Iris pigment epithelial cell (primary cell): ENCODE measurements around the gene RTP2.

Experiments
- DNase-seq: peaks from one replicate; pipeline ENCODE4 v3.0.0-alpha.2; 2011; ENCODE audit warnings: low read depth

Gene RTP2, protein sequence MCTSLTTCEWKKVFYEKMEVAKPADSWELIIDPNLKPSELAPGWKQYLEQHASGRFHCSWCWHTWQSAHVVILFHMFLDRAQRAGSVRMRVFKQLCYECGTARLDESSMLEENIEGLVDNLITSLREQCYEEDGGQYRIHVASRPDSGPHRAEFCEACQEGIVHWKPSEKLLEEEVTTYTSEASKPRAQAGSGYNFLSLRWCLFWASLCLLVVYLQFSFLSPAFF

DNA sequence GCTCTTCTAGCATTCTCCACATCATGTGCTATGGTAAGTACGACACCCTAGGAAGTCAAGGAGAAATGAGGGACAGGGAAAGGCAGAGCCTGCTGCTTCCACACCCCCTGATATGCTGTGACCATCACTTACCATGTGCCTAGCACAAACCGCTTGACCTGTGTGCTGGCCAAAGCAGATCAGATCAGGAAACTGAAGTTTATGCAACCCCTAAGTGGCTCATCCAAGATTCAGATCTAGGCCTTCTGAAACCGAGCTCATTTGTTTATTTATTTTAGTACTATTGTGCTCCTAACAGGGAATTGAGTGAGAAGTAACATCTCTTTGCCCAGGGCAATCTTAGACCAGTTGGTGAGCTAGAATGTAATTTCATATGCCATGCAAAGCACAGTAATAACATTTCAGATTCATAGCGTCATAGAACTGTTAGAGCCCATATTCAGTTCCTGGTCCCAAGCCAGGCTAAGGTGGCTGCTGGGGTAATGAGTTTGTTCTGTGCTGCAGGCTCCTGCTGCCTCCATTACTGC lies at the start of gene RTP2:
RTP2 (minus strand) TSS at position 51 of the 527 bp plus-strand sequence. CDS start 429 bp downstream, outside the sequence.
- DNase-seq: peak; percentile 28

DNA sequence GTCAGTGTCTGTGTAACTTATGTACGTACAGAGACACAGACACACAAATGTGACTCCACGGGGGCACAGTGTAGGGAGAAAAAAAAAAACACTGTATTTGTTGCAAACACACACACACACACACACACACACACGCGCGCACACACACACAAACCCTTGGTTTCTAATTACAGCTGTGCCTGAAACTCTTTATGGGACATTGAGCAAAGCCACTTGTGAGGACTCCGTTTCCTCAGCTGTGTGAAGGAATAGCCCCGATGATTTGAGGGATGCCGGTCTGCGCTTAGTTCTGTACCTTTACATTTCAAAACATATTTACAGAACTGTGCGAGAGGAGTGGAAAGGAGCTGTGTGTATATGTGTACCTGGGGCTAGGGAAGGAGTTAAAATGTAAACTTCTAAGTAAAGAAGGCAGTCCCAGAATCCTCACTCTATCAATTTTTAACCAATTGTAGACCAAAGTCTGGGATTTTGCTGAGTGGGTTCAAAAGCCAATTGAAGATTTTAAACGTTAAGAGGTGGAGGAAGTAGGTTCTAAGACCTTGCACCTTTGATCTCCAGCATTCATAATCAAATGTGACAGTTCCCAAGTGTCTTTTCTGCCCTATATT lies 48.3 kb upstream of the RTP2 start:
- DNase-seq: peak; percentile 27

DNA sequence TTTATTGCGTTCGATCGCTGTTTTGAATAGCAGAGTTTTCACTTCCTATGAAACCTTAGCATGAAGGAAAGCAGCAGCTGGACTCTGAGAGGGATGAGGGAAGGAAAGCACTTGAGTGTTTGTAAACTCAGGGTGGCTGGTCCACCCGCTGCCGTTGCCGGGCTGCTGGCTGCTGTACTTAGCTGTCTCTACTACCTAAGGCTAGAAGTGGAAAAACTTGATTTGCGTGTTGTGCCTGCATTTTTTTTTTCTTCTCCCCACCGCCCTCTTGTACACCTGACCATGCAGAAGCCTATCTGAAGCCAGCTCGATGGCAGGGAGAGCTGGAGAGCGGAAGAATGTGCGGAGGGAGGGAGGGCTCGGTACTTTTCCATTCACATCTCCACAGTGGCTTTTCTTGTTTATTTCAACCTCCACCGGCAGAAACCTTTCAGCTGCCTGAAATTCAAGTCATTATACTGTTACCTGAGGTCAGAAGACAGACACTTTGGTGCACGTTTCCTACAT lies 47.7 kb upstream of the RTP2 start:
- DNase-seq: peak; percentile 49

DNA sequence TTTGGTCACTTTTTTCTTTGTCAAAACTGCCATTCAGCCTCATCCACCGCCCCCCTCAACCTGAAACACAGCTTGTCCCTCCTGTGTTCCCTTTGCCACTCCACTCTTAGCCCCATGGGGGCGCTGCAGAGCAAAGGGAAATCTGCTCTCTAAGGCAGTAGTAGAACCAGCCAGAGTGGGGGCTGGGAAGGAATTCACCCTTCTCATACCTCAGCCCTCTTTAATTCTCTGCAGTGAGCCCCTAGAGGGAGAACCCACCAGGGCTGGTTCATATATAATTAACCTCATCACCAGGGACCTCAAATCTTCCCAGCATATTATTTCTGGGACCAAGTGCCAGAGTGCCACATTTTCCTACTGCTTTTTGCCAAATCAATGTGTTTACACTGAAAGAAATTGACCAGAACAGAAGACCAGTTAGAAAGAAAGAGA lies 45.7 kb upstream of the RTP2 start:
- DNase-seq: peak; percentile 76

DNA sequence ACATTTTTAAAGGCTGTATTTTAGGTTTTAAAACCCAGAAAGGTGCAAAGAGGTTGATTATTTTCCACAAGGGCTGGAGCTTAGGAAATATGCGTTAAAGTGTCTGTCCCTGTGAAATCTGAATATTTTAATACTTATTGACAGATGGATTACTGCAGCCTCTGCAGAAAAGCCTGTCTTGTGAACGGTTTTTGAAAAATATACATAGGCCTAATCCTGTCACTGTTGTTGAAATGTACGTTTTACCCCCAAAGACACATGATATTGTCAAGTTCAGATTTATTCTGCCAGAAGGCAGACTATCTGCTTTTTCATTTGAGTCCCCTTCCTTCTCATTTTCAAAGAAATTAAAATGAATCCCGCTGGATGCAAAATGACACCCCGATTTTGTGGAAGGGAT lies 45.1 kb upstream of the RTP2 start:
- DNase-seq: no peak

DNA sequence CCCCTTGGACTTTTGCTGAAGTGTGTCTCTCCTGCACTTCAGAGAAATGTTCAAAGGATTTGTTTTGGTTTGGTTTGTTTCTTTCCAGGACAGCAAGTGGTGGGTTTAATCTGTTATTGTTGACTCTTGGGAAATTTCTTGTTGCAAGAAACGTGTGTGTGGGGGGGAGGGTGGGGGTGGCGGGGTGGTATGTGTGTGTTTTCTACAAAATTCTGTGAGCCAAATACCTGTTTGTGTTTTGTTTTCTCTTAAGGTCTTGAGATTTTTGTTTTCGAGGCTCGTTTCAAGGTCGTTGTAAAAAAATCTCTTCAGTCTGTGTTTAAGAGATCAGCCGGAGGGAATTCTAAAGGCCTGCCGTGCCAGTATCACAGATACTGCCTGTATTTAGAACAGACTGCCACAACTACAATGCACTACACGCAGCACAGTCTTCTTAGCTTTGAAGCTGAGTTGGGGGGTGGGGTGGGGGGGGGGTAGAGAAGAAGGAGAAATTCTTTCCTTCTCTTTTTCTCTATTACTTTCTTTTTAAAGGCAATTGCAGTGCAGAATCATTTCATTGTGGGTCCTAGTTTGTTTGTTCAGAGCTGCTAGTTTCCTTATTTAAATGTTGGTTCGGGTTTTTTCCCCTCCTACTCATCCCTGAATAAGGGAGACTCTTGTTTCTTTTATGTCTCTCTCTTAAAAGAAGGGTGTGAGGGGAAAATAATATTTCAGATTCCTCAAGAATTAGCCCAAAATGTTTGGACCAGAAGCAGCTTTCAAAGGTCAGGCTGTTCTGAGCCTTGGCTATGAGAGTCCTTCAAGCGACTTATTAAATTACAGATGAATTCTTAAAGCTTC lies 44.3 kb upstream of the RTP2 start:
- peak; percentile 61 for DNase-seq

DNA sequence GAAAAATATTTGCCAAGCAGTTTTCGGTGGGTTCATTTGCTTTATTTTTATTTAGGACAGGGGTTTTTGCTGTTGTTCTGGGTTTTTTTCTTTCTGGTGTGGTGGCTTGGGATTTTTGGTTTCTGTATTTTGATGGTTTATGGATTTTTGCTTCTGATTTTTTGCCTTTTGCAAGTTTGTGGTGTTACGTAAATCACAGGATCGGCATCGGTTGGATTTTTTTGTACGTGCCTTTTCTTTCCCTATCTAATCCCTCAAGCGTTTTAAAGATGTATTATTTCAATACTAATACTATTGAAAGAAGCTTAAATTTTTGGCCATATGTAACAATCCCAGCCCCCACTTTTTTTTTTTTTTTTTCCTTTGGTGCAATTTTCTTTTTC lies 43.7 kb upstream of the RTP2 start:
- peak; percentile 45 for DNase-seq

DNA sequence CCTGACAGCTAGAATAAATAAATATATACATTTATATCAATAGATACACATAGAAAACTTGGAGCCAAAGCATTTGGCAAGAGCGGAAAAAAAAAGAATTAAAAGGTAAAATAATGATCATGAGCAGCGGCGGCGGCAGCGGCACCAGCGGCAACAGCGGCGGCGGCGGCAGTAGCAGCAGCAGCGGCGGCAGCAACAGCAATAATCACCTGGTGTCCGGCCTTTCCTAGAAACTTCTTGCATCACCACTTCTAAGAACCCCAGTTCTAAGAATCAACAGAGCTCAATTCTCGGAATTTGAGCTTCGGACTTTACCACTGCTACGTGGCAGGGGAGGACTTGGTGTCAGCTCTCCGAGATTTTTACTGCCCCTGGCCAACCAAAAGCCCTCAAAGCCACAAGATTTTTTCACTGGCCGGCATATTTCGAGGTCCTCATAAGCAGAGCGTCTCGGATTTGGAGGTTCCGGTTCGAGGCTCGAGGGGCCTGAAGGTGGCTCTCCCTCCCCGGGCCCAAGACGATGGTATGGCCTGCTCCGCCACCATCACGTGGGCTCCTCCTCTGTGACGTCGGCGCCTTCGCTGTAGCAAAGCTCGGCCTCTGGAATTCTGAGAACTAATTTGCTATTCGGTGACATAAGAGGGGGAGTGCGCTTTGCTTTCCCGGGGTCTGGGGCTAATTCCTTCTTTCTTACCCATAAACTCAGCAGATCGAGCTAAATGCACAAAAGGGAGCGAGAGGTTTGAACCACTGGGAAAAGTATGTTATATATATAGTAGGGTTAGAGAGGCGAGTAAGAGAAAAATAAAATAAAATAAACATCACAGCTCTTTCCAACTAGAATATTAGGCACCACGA lies 43.1 kb upstream of the RTP2 start, which contains the start of gene BCL6:
BCL6 (minus strand) TSS at position 268 of the 858 bp plus-strand sequence. CDS start 11,775 bp downstream, outside the sequence.
- DNase-seq: peak; percentile 99

DNA sequence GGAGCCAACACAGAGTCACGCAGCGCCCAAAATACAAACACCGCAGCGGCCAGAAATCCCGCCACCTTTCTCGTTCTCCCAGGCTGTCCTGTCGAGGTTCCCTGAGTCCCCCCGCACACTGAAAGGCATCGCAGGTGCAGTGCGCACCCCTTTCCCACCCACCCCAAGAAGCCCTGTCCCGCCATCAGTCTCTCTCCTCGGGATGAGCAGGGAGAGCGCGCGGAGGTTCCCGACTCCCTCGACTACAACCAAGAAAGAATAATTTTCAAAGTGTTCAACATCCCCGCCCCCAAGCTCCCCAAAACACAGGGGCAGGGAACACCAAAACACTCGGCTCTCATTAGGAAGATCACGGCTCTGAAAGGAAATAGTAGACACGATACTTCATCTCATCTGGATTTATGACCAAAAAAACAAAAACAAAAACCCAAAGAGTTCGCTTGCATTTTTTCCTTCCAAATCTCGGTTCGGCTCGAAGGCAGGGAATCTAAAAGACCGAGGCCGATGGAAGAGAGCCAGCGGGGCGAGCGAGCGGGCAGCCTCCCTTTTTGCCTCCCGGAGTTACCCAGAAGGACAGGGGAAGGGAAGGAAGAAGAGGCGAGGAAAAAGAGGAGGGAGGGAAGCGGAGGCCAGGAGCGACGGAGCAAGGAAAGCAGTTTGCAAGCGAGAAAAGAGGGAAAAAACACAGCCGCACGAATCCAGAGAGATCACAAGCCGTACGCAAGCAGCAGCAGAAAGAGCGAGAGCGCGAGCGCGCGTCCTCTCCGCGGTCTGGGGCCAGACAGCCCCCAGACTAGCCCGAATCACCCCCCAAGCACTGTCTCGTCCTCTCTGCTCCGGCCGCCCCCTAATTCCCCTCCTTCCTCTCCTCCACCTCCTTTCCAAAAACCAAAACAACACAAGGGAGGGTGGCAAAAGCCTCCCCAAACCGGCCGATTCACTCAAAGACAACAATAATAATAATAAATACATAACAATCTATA lies 42.1 kb upstream of the RTP2 start:
- peak; percentile 50 for DNase-seq

DNA sequence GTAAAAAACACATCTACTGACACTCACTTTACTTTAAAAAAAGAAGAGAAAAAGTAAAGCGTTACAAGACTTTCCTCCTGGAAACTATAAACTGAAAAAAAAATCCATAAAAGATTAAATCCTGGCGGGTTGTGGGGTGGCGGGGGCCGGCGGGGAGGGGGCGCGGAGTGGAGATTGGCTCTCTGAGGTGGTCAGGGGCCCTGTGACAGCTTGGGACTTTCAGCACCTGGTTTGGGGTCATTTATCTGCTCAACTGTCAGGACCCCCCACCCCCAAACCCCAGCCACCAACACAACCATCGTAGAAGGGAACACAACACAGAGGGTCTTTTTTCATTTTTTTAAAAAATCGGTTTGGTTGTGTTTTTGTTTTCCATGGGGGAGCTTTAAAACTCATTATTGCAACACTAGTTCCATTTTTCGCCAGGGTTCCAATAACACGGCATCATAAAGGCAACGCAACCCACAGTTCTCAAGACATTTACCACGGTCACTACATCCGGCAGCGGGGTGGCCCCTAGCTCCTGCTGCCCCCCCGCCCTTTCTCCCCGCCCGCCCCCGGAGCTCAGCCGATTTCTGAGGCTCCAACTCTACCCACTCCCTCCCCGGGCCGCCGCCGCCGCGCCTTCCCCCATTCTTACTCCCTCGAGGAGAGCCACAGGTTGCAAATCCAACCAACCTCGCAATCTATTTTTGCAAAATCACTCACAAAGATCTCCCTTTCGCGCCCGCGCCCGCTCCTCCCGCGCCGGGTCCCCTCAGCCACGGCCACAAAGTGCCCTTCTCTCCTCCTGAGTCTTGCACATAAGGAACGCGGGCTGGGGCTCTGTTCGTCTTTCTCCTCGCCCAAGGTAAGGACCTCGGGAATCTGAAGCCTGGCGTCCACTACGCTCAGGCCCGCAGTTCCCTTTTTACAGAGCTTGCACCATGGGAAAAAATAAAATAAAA lies 41.1 kb upstream of the RTP2 start:
- peak; percentile 80 for DNase-seq

DNA sequence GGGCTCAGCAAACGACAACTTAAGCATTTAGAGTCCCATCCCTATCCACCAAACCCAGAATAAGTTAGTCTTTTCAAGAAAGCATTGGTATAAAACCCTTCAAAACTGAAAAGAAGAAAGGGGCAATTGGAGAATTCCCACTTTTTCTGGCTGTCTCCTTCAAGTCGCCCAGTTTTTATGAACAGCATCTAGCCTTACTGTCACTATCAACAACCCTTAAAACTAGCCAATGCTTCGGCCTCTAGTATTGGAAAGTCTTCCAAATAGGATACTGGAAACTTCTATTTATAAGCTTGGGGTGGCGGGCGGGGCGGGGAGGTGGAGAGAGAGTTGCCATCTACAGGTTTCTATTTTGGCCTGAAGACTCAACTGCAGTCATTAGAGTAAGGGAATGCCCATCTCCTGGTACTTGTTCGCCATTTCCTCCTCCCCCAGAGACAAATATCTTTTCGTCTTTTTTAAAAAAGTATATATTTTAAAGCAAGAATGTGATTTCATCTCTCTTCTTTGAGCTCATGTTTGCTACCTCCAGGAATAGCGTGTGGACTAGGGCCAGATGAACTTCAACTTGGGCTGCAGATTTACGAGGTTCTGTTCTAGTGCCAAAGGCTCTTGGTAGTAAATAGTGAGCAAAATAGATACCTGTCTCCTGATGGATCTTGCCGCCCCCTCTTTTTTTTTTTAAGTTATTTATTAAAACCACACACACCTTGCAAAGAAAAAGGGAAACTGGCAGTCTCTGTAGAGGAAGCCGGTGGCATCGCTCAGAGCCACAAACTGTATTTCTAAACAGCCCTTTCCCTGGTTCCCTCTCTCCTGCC lies 40.2 kb upstream of the RTP2 start:
- DNase-seq: peak; percentile 58

DNA sequence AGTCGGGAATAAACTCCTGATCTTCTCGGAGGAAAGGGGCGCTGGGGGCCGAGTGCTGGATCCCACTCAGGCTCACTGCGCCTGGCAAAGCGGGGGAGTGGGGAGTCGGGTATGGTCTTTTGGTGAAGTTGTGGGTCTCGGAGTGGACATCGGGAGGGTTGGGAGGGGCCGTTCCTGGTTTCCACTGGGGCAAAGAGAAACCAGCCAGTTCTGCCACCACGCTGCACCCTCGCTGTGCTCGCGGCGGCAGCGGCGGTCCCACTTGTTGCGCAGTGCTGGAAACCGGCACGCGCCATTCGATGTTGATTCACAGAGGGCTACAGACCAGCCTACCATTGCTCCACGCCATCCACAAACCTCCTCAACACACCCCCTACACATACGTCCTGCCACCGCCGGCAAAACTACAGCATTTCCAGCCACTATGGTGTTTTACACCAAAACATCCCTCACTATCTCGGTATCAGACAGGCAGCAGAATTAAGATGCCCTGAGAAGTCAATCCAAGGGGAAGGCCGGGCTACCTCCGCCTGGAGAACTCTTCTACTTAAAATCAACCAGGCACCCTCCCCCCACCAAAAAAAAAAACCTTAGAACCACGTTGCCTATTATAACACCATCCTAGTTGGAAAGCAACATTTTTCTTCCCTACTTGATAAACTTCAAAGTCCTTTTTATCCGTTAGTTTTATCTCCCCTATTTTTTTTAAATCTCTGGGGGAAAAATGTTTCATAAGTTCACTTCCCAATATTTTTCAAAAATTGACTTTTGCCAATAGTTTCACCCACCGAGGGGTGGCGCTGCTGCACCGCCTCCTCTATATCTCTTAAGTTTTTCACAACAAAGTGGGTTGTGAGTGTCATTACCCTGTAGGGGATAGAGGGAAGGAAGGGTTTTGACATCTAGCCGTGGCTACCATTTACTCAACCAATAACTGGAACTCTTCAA lies 39.3 kb upstream of the RTP2 start:
- DNase-seq: peak; percentile 84

DNA sequence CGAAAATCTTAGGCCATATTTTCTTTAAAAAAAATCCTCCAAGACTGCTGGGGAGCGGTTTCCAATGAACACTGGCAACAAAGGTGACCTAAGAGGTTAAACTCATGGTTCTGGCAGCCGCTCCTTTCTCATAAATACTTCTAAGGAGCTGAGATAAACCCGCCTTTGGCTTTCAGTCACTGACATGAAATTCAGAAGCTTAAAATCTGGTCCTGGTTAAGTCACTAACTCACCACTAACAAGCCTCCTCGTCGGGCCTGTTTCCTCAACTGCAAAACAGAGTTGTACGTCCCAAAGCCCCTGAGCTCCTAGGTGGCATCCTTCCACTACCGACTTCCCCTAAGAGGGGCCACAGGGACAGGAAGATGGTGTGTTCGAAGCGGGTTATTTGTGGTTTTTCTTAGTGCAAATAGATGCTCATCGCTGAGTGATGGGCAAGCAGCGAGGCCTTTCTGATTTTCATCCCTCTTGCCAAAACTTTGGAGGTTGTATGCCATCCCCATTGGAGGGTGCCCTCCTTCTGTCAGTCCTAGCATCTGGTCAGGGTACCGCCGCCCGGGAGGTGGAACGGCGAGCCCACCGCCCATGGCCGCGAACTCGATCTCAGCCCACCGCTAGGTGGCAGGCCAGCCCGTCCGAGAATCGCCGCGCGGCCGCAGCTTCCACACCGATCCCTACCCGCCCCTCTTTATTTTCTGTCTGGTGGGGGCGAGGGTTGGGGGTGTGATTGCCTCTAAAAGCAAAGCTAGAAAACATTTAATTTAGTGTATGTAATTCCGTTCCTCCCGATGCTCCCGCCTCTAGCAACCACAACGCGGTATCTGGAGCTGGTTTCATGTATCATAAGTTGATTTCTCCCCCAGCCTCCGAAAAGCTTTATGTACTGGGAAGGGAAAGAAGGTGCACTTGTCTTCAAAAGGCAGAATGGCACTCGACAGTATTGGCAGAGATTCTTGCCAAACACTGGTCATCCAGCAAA lies 38.4 kb upstream of the RTP2 start:
- peak; percentile 83 for DNase-seq

DNA sequence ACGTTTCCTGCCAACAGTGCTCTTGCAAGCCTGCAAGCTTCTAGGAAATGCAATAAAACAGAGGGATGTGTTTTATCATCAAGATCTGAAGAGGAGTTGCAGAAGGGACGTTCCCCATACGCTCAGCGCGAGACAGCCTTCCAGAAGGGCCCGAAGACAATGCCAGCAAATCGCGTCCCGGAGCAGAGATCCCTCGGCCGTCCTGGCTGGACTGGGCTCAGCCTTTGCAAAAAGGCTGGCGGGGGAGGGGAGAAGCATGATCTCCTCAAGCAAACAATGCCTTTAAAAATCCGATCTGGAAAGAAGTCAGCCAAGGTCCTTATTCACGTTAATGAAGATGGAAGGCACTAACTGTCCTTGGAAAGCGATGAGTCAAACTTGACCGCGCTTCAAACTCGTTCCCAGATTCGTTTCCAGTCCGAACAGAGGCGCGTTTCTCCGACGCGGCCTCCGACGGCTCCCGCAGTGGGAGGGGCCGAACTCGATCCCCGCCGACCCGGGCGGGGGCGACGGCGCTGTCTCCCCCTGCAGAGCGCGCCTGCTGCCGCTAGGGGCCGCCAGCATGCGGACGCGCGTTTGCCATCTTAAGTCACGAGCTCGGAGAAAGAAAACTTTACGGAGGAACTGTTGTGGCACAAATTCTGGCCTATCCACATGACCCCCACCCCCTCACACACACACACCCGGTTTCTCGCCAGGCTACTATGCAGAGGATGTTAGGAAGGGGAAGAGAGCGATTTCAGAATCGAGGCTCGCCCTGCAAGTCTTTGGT lies 37.4 kb upstream of the RTP2 start:
- peak; percentile 95 for DNase-seq

DNA sequence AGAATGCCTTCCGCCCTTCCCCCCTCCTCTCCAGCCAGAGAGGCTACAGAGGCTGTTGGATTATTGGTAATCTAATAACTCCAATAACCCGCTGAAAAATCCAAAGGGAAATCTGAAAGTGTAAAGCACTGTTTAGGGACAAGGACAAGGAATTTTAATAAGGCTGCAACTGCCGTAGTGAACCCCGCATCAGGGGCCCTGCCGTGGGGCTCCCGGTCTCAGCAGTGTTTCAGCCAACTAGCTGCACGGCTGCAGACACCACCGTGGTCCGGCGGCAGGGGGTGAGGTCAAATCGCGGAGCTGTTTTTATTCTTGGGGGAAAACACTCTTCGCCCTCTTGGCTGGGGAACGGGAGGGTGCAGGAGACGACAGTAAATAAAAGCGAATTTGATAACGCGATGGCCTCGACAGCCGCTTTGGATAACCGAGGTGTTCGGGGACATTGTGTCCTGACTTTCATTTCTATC lies 36.8 kb upstream of the RTP2 start:
- DNase-seq: no peak
